HepG2 (cell line): ENCODE measurements around the gene CORO1C. TPM values are rescaled to one million over a fixed set of nuclear protein-coding genes. Genes with fewer than 3 reads are reported as not detected.

Source experiments
- FOXA3 ChIP-seq: IDR thresholded peaks from 2 replicates; pipeline ENCODE4 v1.6.1; 2016; ENCODE audit warnings: missing genetic modification reagents, missing compliant biosample characterization
- HNF4A ChIP-seq: sonication (generic); formaldehyde crosslinking; IDR thresholded peaks from 2 replicates; pipeline ENCODE4 v1.4.0; 2020; ENCODE audit warnings: missing genetic modification reagents
- HOXD1 ChIP-seq: sonication (generic); formaldehyde crosslinking; IDR thresholded peaks from 2 replicates; pipeline ENCODE4 v1.5.0; 2020; ENCODE audit warnings: missing genetic modification reagents
- LBX2 ChIP-seq: sonication (generic); formaldehyde crosslinking; IDR thresholded peaks from 2 replicates; pipeline ENCODE4 v1.5.0; 2020; ENCODE audit warnings: missing genetic modification reagents, mild to moderate bottlenecking, borderline replicate concordance
- MEF2D ChIP-seq: sonication (generic); formaldehyde crosslinking; IDR thresholded peaks from 2 replicates; pipeline ENCODE4 v1.5.1; 2020; ENCODE audit warnings: mild to moderate bottlenecking, missing genetic modification reagents
- SAP130 ChIP-seq: IDR thresholded peaks from 2 replicates; pipeline ENCODE4 v1.6.1; 2016; ENCODE audit warnings: low read depth
- SKI ChIP-seq: fragments of 450-650 bp; IDR thresholded peaks from one replicate; pipeline ENCODE4 v1.6.1; 2018; ENCODE audit warnings: mild to moderate bottlenecking; ENCODE audit not compliant: partially characterized antibody
- SMAD3 ChIP-seq: sonication (generic); formaldehyde crosslinking; IDR thresholded peaks from 2 replicates; pipeline ENCODE4 v1.4.0; 2020; ENCODE audit warnings: missing genetic modification reagents
- ZBTB33 ChIP-seq: sonication (generic); formaldehyde crosslinking; IDR thresholded peaks from 2 replicates; pipeline ENCODE4 v1.4.0; 2020; ENCODE audit warnings: missing genetic modification reagents
- ZBTB42 ChIP-seq: sonication (generic); formaldehyde crosslinking; IDR thresholded peaks from 2 replicates; pipeline ENCODE4 v1.5.0; 2020; ENCODE audit warnings: mild to moderate bottlenecking, missing genetic modification reagents
- ZNF33A ChIP-seq: sonication (generic); formaldehyde crosslinking; IDR thresholded peaks from 2 replicates; pipeline ENCODE4 v1.5.1; 2020; ENCODE audit warnings: missing genetic modification reagents, mild to moderate bottlenecking, moderate library complexity, borderline replicate concordance
- ZNF432 ChIP-seq: sonication (generic); formaldehyde crosslinking; IDR thresholded peaks from 2 replicates; pipeline ENCODE4 v1.5.0; 2020; ENCODE audit warnings: missing genetic modification reagents, mild to moderate bottlenecking, borderline replicate concordance
- ZNF556 ChIP-seq: sonication (generic); formaldehyde crosslinking; IDR thresholded peaks from 2 replicates; pipeline ENCODE4 v1.4.0; 2020; ENCODE audit warnings: mild to moderate bottlenecking, missing genetic modification reagents, borderline replicate concordance
- ZNF710 ChIP-seq: sonication (generic); formaldehyde crosslinking; IDR thresholded peaks from 2 replicates; pipeline ENCODE4 v1.5.0; 2020; ENCODE audit warnings: mild to moderate bottlenecking, missing genetic modification reagents, borderline replicate concordance
- ZNF83 ChIP-seq: sonication (generic); formaldehyde crosslinking; IDR thresholded peaks from 2 replicates; pipeline ENCODE4 v1.4.0; 2020; ENCODE audit warnings: missing genetic modification reagents, mild to moderate bottlenecking, borderline replicate concordance
- ZNF883 ChIP-seq: sonication (generic); formaldehyde crosslinking; IDR thresholded peaks from 2 replicates; pipeline ENCODE4 v1.5.1; 2020; ENCODE audit warnings: mild to moderate bottlenecking, missing genetic modification reagents; ENCODE audit errors: not compliant biosample characterization
- polyA plus RNA-seq, 8 experiments: library from polyadenylated mRNA; depleted of rRNA in 3 of 8; stranded (reverse) in 7 of 8; unstranded in 1 of 8; fragments of >200 nt; fragmentation: Illumina TruSeq in 4 of 8; extraction: Trizol in 4 of 8; gene quantifications; 2 replicates each; pipeline versions ENCODE4 v1.2.1 to v1.2.3, GENCODE V29; 2011 to 2016; ENCODE audit warnings: low read depth in 4 of 8, missing spikeins in 1 of 8, mixed read lengths in 1 of 8; ENCODE audit not compliant: insufficient read depth in 1 of 8
- total RNA-seq, 5 experiments: library from RNA; depleted of rRNA; stranded (reverse); fragments of >200 nt; fragmentation: Illumina TruSeq; extraction: Trizol; gene quantifications; 2 replicates each; pipeline ENCODE4 v1.2.3, GENCODE V29; 2016; ENCODE audit warnings: low read depth in 1 of 5

Gene CORO1C
- total and polyA plus RNA-seq, 2 of the 13 experiments (the other 11 are each of a cell fraction or from before 2014, with no cell fraction given) = 73.7 to 131 TPM

- no peak for TF ChIP-seq ZBTB42 (CRISPR knock-in tag)
- TF ChIP-seq SKI = peak; percentile 98
- peak; percentile 96 for TF ChIP-seq HNF4A (CRISPR knock-in tag)
- peak; percentile 93 for TF ChIP-seq SAP130 (CRISPR knock-in tag)
- 0 out of 2 replicates have a peak, but pooled peaks have one; percentile 59 for TF ChIP-seq HOXD1 (CRISPR knock-in tag)
- no peak for TF ChIP-seq LBX2 (CRISPR knock-in tag)
- TF ChIP-seq FOXA3 (CRISPR knock-in tag) = peak; percentile 73
- peak; percentile 63; the same call in 1 of the 2 replicates for TF ChIP-seq MEF2D (CRISPR knock-in tag)
- TF ChIP-seq ZNF33A (CRISPR knock-in tag) = no peak
- TF ChIP-seq ZNF883 (CRISPR knock-in tag) = no peak
- peak; percentile 58; the same call in 1 of the 2 replicates for TF ChIP-seq ZBTB33
- TF ChIP-seq ZNF83 = no peak
- peak; percentile 73; the same call in 1 of the 2 replicates for TF ChIP-seq ZNF556 (CRISPR knock-in tag)
- no peak for TF ChIP-seq ZNF432
- TF ChIP-seq ZNF710 (CRISPR knock-in tag) = peak; percentile 30; the same call in 1 of the 2 replicates
- TF ChIP-seq SMAD3 (CRISPR knock-in tag) = peak; percentile 39; the same call in 1 of the 2 replicates
Observed at GRCh38 chr12:108773798-108774788, 42.8 kb upstream of the CORO1C start (continued).
